Measurements from ENCODE around the gene CIP2A.

GRCh38 chr3:108602935-108603294 lies 13.7 kb upstream of the CIP2A start:
- TF ChIP-seq CTCF (IDR thresholded peaks at IDR 0.05; ENCODE audit: insufficient read depth, low read depth, low read length) (no peak), EZH2 (IDR thresholded peaks at IDR 0.05; ENCODE audit: insufficient read depth, low read length) (no peak)

Measured in astrocyte (in vitro differentiated cells and primary cell).